IPS-NIHi7 (cell line): ENCODE data around the gene EFNB1.

Source experiments
- DNase-seq: peaks from one replicate; pipeline ENCODE4 v3.0.0; 2012; ENCODE audit warnings: mixed read lengths; ENCODE audit errors: extremely low spot score

Gene EFNB1

DNA sequence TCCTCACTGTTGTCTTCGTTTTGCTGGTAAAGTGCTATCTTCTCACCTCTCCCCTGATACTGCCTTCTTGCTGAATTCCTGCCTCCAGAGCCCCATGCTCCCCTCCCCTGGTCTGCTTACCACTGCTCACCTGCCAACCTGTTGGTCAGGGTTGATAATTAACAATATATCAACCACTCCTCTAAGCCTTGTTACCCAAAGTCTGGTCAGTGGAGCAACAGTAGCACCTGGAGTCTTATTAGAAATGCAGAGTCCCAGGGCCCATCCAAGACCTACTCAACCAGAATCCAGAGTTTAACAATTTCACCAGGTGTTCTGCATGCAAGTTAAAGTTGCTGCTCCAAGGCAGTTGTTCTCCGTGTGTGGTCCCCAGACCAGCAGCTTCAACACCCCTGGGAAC is 55.0 kb downstream of the EFNB1 start:
- no peak for DNase-seq

DNA sequence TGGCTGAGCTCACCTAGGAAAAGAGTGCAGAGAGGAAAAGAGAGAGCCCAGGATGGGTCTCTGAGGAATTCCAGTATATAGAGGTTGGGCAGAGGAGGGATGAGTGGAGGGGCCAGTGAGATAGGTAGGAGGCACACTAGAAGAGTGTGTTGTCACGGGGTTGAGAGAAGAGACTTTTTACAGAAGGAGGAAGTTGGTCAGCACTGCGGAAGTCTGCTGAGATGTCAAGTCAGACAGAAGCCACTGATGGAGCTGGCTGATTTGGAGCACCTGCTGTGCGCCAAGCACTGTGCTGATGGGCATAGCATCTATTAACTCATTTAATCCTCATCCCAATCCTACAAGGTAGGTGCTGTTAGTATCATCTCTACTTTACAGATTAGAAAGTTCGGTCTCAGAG is 60.4 kb downstream of the EFNB1 start:
- no peak for DNase-seq
